Testis (tissue), 3 donors: Measurements from ENCODE around the gene NOP58. TPM values are rescaled to one million over a fixed set of nuclear protein-coding genes. Genes with fewer than 3 reads are reported as not detected.
"Not testable (repeated sequence)": the region's sequence is repeated elsewhere in the genome, so short reads cannot be mapped to it uniquely, and the experiment has no call there.

Experiments
- DNase-seq: peaks from one replicate; pipeline ENCODE4 v3.0.0-alpha.2; 2019
- H3K27ac ChIP-seq, 2 donors: fragments of 200-600 bp; sonication (generic); one replicate each; pipeline ENCODE4 v1.5.1; 2019
- H3K27me3 ChIP-seq: fragments of 200-600 bp; sonication (generic); one replicate; pipeline ENCODE4 v1.5.1; 2019
- H3K36me3 ChIP-seq: fragments of 200-600 bp; sonication (generic); one replicate; pipeline ENCODE4 v1.5.1; 2017; ENCODE audit warnings: low read depth; ENCODE audit errors: missing control alignments
- H3K4me1 ChIP-seq: fragments of 200-600 bp; sonication (generic); one replicate; pipeline ENCODE4 v1.5.1; 2019
- H3K4me3 ChIP-seq, 2 donors: fragments of 200-600 bp; sonication (generic); one replicate each; pipeline ENCODE4 v1.5.1; 2017 to 2019
- H3K9me3 ChIP-seq: fragments of 200-600 bp; sonication (generic); one replicate; pipeline ENCODE4 v1.5.1; 2017
- CTCF ChIP-seq, 3 experiments: fragments of 450-650 bp in 2 of 3; fragments of 200-600 bp in 1 of 3; sonication (generic) in 1 of 3; IDR thresholded peaks; one replicate each; pipeline ENCODE4 v1.5.1; 2016 to 2019; ENCODE audit warnings: antibody characterized with exemption in 3 of 3, mild to moderate bottlenecking in 2 of 3, moderate library complexity in 1 of 3
- POLR2A ChIP-seq: fragments of 450-650 bp; IDR thresholded peaks from one replicate; pipeline ENCODE4 v1.6.1; 2017; ENCODE audit warnings: antibody characterized with exemption, mild to moderate bottlenecking, moderate library complexity
- WGBS, 2 donors: methylation state at CpG; one replicate each; pipeline ENCODE4 v1.1.5; 2018; 5-methylcytosine and 5-hydroxymethylcytosine counted together
- intact Hi-C: fragments of 100-400 bp; cut with DNase I; formaldehyde crosslinking; loops from one replicate; pipeline ENCODE4 v1.15.1; 2023; ENCODE audit warnings: low total_unique reads
- polyA plus RNA-seq: library from polyadenylated mRNA; stranded (reverse); fragments of 350-450 nt; fragmentation: Illumina TruSeq; extraction: RNeasy Lipid Tissue Mini Kit (QIAGEN cat#74804); gene quantifications from one replicate; pipeline ENCODE4 v1.2.3, GENCODE V29; 2014; ENCODE audit warnings: low read depth, low replicate concordance; ENCODE audit not compliant: insufficient read depth
- total RNA-seq, 2 donors: library from RNA; depleted of rRNA; stranded (reverse); fragments of >200 nt; gene quantifications; one replicate each; pipeline ENCODE4 v1.2.3, GENCODE V29; 2016

NOP58 gene
- total and polyA plus RNA-seq, 3 donors from 2014 or later, result 19.4 to 61.8 (median 55.3) TPM

- intact Hi-C loops, result no loop called here
Measured at GRCh38 chr2:202267495-202267894, 1.9 kb downstream of the NOP58 start.

DNA sequence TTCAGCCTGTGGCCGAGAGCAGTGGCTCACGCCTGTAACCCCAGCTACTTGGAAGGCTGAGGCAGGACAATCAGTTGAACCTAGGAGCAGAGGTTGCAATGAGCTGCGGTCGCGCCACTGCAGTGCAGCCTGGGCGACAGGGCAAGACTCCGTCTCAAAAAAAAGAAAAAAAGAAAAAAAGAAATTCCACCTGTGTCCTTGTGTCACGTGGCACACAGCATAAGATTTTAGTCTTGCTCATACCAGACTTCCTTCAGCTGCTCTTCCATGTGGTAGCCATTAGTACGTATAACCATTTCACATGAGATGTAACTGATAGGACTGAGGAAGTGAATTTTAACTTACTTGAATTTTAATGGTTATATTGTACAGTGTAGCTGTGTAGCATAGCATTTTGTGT lies 4.0 kb downstream of the NOP58 start:
- intact Hi-C loops, result no loop called here
- Histone ChIP-seq H3K36me3 (no peaks in the 10 kb centered on the region), H3K27me3 (no peaks in the 10 kb centered on the region), H3K4me1 (no peaks in the 10 kb centered on the region), H3K4me3 (no peak overlapping the region), H3K9me3 (no peaks in the 10 kb centered on the region), H3K27ac (no peak overlapping the region)
- no peak for DNase-seq
- WGBS, 2 donors, result 70 to 77% methylated on average over 9 of the region's 9 CpGs
- TF ChIP-seq CTCF (IDR thresholded peaks at IDR 0.05) (no peak), POLR2A (no peak)

More at GRCh38 chr2:202267495-202267894, 1.9 kb downstream of the NOP58 start:
- no peak for DNase-seq
- Histone ChIP-seq H3K27me3 (no peaks in the 10 kb centered on the region), H3K4me3 (peak overlapping the region; percentile 93 to 97), H3K27ac (no peak overlapping the region), H3K4me1 (peaks cover 2% of the 10 kb centered on the region), H3K36me3 (no peaks in the 10 kb centered on the region), H3K9me3 (no peaks in the 10 kb centered on the region)
- no peak for TF ChIP-seq CTCF (IDR thresholded peaks at IDR 0.05)
- no peak for TF ChIP-seq POLR2A
- 4 to 21% methylated on average over 9 of the region's 9 CpGs for WGBS, 2 donors

- TF ChIP-seq CTCF (IDR thresholded peaks at IDR 0.05) (no peak), POLR2A (no peak)
- no peaks in the 10 kb centered on the region for H3K36me3 ChIP-seq
- DNase-seq, result no peak
- no peaks in the 10 kb centered on the region for H3K9me3 ChIP-seq
- H3K27ac ChIP-seq, result no peak overlapping the region
- WGBS, 2 donors, result 75 to 84% methylated on average over 3 of the region's 3 CpGs
- no peaks in the 10 kb centered on the region for H3K27me3 ChIP-seq
- intact Hi-C loops, result no loop called here
- no peaks in the 10 kb centered on the region for H3K4me1 ChIP-seq
- no peak overlapping the region for H3K4me3 ChIP-seq
Measured at GRCh38 chr2:202270487-202270886, 4.9 kb downstream of the NOP58 start.

GRCh38 chr2:202276078-202276720 lies 10.6 kb downstream of the NOP58 start:
- intact Hi-C loops, DNase-seq, H3K27ac ChIP-seq, H3K36me3 ChIP-seq, H3K4me3 ChIP-seq, H3K27me3 ChIP-seq, H3K9me3 ChIP-seq, H3K4me1 ChIP-seq: not testable (repeated sequence)
- WGBS, 2 donors, result 81 to 90% methylated on average over 11 of the region's 11 CpGs

DNA sequence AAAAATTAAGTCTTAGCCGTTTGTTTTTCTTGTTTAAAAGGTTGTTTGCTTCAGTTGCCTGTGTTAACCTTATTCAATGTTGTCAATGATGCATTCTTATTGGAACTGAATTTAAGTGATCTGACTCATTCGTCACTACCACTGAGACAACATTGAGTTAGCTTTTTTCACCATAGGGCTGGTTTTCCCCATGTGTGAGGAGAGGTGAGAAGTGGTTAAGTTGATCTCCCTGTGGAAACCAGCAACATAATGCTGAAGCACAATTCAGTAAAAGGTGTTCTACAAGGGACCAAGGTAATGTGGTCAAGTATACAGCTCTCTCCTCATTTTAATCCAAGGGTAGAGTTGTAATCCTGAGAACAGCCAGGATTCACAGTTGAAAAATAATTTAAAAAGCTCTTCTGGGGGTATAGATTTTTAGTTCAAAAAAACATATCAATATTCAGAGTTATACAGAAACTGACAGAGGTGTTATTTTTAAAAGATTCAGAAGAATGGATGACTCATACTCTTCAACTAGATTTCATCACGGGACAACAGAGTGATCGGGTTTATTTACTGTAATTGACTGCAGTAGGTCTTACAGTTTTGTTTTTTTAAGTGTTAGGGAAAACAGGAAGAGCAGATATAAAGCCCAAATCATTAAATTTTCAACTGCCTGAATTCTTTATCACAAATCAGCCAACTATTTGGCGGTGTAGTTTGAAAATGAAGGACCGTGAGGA lies 12.6 kb downstream of the NOP58 start:
- 80 to 82% methylated on average over 6 of the region's 6 CpGs for WGBS, 2 donors

More for the DNA sequence above, 12.6 kb downstream of the NOP58 start:
- TF ChIP-seq CTCF (IDR thresholded peaks at IDR 0.05) (no peak), POLR2A (no peak)
- Histone ChIP-seq H3K27ac (no peak overlapping the region), H3K9me3 (no peaks in the 10 kb centered on the region), H3K36me3 (no peaks in the 10 kb centered on the region), H3K4me1 (no peaks in the 10 kb centered on the region), H3K4me3 (no peak overlapping the region), H3K27me3 (no peaks in the 10 kb centered on the region)
- intact Hi-C loops, result no loop called here
- no peak for DNase-seq
